Midbrain (tissue), 1 donor: ENCODE results near the gene TARS3.

Source experiments
- DNase-seq: peaks from one replicate; lab custom pipeline; 2025; lab: John Stamatoyannopoulos, UW

TARS3 gene

GRCh38 chr15:101698314-101698713 lies 26.0 kb downstream of the TARS3 start:
- DNase-seq: no peak

- no peak for DNase-seq
Measured at GRCh38 chr15:101697488-101697887, 26.8 kb downstream of the TARS3 start.

- DNase-seq: no peak
Measured at GRCh38 chr15:101696829-101697228, 27.4 kb downstream of the TARS3 start.

GRCh38 chr15:101694261-101694660 lies 30.0 kb downstream of the TARS3 start:
- no peak for DNase-seq

GRCh38 chr15:101692801-101693598 lies 31.3 kb downstream of the TARS3 start:
- DNase-seq: no peak

GRCh38 chr15:101689901-101690300 lies 34.4 kb downstream of the TARS3 start:
- no peak for DNase-seq

GRCh38 chr15:101686718-101687117 lies 37.6 kb downstream of the TARS3 start:
- no peak for DNase-seq

GRCh38 chr15:101684877-101685276 lies 39.4 kb downstream of the TARS3 start:
- no peak for DNase-seq

GRCh38 chr15:101684384-101684783 lies 39.9 kb downstream of the TARS3 start:
- DNase-seq: no peak

GRCh38 chr15:101679806-101680205 lies 44.5 kb downstream of the TARS3 start:
- DNase-seq: no peak

- DNase-seq: no peak
Measured at GRCh38 chr15:101676921-101677329, 47.3 kb downstream of the TARS3 start.

GRCh38 chr15:101675796-101676582 lies 48.3 kb downstream of the TARS3 start:
- DNase-seq: peak; percentile 19

- no peak for DNase-seq
Measured at GRCh38 chr15:101675015-101675414, 49.3 kb downstream of the TARS3 start.

- no peak for DNase-seq
Measured at GRCh38 chr15:101672298-101672697, 52.0 kb downstream of the TARS3 start.

GRCh38 chr15:101669744-101670143 lies 54.5 kb downstream of the TARS3 start:
- no peak for DNase-seq

GRCh38 chr15:101667881-101668280 lies 56.4 kb downstream of the TARS3 start:
- no peak for DNase-seq

- no peak for DNase-seq
Measured at GRCh38 chr15:101664303-101664913, 59.9 kb downstream of the TARS3 start.

- no peak for DNase-seq
Measured at GRCh38 chr15:101662203-101662602, 62.1 kb downstream of the TARS3 start.

- DNase-seq: no peak
Measured at GRCh38 chr15:101660005-101660404, 64.3 kb downstream of the TARS3 start.

- no peak for DNase-seq
Measured at GRCh38 chr15:101657968-101658784, 66.1 kb downstream of the TARS3 start.

GRCh38 chr15:101657171-101657570 lies 67.1 kb downstream of the TARS3 start:
- no peak for DNase-seq
